H9 (cell line): ENCODE measurements around the gene NAPG. TPM values are rescaled to one million over a fixed set of nuclear protein-coding genes. Genes with fewer than 3 reads are reported as not detected.

ENCODE experiments used
- DNase-seq: peaks from one replicate; pipeline ENCODE4 v3.0.0-alpha.2; 2017
- H2AFZ ChIP-seq: one replicate; pipeline ENCODE4 v1.6.1; 2013; ENCODE audit warnings: mild to moderate bottlenecking, low read length, control low read depth, moderate library complexity
- H2AK5ac ChIP-seq: 2 replicates; pipeline ENCODE4 v1.6.1; 2013; ENCODE audit warnings: low read length, control low read depth, mixed read lengths; ENCODE audit not compliant: insufficient read length
- H2BK120ac ChIP-seq: one replicate; pipeline ENCODE4 v1.6.1; 2013; ENCODE audit warnings: low read depth, mild to moderate bottlenecking, low read length, control low read depth, inconsistent platforms; ENCODE audit not compliant: poor library complexity, severe bottlenecking
- H2BK12ac ChIP-seq: 2 replicates; pipeline ENCODE4 v1.6.1; 2013; ENCODE audit warnings: low read length, control low read depth, mixed read lengths, low read depth; ENCODE audit not compliant: insufficient read length
- H2BK15ac ChIP-seq: 2 replicates; pipeline ENCODE4 v1.6.1; 2013; ENCODE audit warnings: low read depth, low read length, control low read depth
- H2BK20ac ChIP-seq: one replicate; pipeline ENCODE4 v1.6.1; 2013; ENCODE audit warnings: low read depth, mild to moderate bottlenecking, low read length, control low read depth, inconsistent platforms; ENCODE audit not compliant: poor library complexity, severe bottlenecking
- H2BK5ac ChIP-seq: 2 replicates; pipeline ENCODE4 v1.6.1; 2013; ENCODE audit warnings: low read length, control low read depth, mixed read lengths; ENCODE audit not compliant: insufficient read length
- H3K14ac ChIP-seq: 2 replicates; pipeline ENCODE4 v1.6.1; 2013; ENCODE audit warnings: low read length, control low read depth; ENCODE audit not compliant: insufficient read depth
- H3K18ac ChIP-seq: 2 replicates; pipeline ENCODE4 v1.6.1; 2013; ENCODE audit warnings: low read depth, mild to moderate bottlenecking, mixed read lengths, low read length, control low read depth; ENCODE audit not compliant: insufficient read length
- H3K23ac ChIP-seq: 2 replicates; pipeline ENCODE4 v1.6.1; 2013; ENCODE audit warnings: low read length, control low read depth, mixed read lengths, low read depth; ENCODE audit not compliant: insufficient read length
- H3K23me2 ChIP-seq: 2 replicates; pipeline ENCODE4 v1.6.1; 2013; ENCODE audit warnings: low read depth, mild to moderate bottlenecking, mixed read lengths, low read length, control low read depth; ENCODE audit not compliant: insufficient read length, poor library complexity, severe bottlenecking
- H3K27ac ChIP-seq: 2 replicates; pipeline ENCODE4 v1.5.1; 2013; ENCODE audit warnings: low read length, control low read depth, mixed read lengths, low read depth; ENCODE audit not compliant: insufficient read length
- H3K27me3 ChIP-seq: 2 replicates; pipeline ENCODE4 v1.6.1; 2013; ENCODE audit warnings: low read length, control low read depth, inconsistent platforms; ENCODE audit not compliant: insufficient read depth
- H3K4ac ChIP-seq: 2 replicates; pipeline ENCODE4 v1.6.1; 2013; ENCODE audit warnings: low read depth, mild to moderate bottlenecking, control low read depth, inconsistent platforms, low read length, moderate library complexity
- H3K4me1 ChIP-seq: 2 replicates; pipeline ENCODE4 v1.6.1; 2013; ENCODE audit warnings: low read length, control low read depth, inconsistent platforms; ENCODE audit not compliant: insufficient read depth
- H3K4me2 ChIP-seq: 2 replicates; pipeline ENCODE4 v1.6.1; 2013; ENCODE audit warnings: low read length, control low read depth, mixed read lengths; ENCODE audit not compliant: insufficient read length, insufficient read depth
- H3K56ac ChIP-seq: 2 replicates; pipeline ENCODE4 v1.6.1; 2013; ENCODE audit warnings: low read depth, mild to moderate bottlenecking, mixed read lengths, low read length, control low read depth; ENCODE audit not compliant: insufficient read length
- H3K79me1 ChIP-seq: 2 replicates; pipeline ENCODE4 v1.6.1; 2013; ENCODE audit warnings: low read depth, mild to moderate bottlenecking, moderate library complexity, low read length, control low read depth, inconsistent platforms; ENCODE audit not compliant: insufficient read depth, poor library complexity, severe bottlenecking
- H3K79me2 ChIP-seq: 2 replicates; pipeline ENCODE4 v1.6.1; 2013; ENCODE audit warnings: low read length, control low read depth, inconsistent platforms; ENCODE audit not compliant: insufficient read depth
- H3K9ac ChIP-seq: 2 replicates; pipeline ENCODE4 v1.6.1; 2013; ENCODE audit warnings: low read length, control low read depth, mixed read lengths; ENCODE audit not compliant: insufficient read length; ENCODE audit errors: extremely low read depth
- H3K9me3 ChIP-seq: one replicate; pipeline ENCODE4 v1.6.1; 2013; ENCODE audit warnings: low read depth, low read length, inconsistent platforms; ENCODE audit not compliant: control insufficient read depth
- H3T11ph ChIP-seq: one replicate; pipeline ENCODE4 v1.6.1; 2013; ENCODE audit warnings: mild to moderate bottlenecking, low read length, control low read depth, inconsistent platforms
- H4K20me1 ChIP-seq: one replicate; pipeline ENCODE4 v1.6.1; 2013; ENCODE audit not compliant: control insufficient read depth, insufficient read length, insufficient read depth
- H4K5ac ChIP-seq: 2 replicates; pipeline ENCODE4 v1.6.1; 2013; ENCODE audit warnings: low read depth, mild to moderate bottlenecking, mixed read lengths, low read length, control low read depth; ENCODE audit not compliant: insufficient read length
- H4K8ac ChIP-seq: replicated peaks from 2 replicates; pipeline ENCODE4 v1.6.1; 2013; ENCODE audit warnings: low read length, control low read depth, mixed read lengths, low read depth; ENCODE audit not compliant: insufficient read length
- H4K91ac ChIP-seq: 2 replicates; pipeline ENCODE4 v1.6.1; 2013; ENCODE audit warnings: low read depth, mild to moderate bottlenecking, moderate library complexity, mixed read lengths, low read length, control low read depth; ENCODE audit not compliant: insufficient read length
- H3K27ac Mint-ChIP-seq, 3 experiments: 2 replicates in 2 of 3; 3 replicates in 1 of 3; pipeline ENCODE4 v1.8.0; 2020 to 2021; ENCODE audit warnings: mixed read lengths in 3 of 3, mild to moderate bottlenecking in 1 of 3, moderate library complexity in 1 of 3
- H3K27me3 Mint-ChIP-seq: 2 replicates; pipeline ENCODE4 v1.8.0; 2021; ENCODE audit warnings: low read depth, mild to moderate bottlenecking, moderate library complexity, mixed read lengths
- H3K36me3 Mint-ChIP-seq, 3 experiments: 2 replicates in 2 of 3; 3 replicates in 1 of 3; pipeline ENCODE4 v1.8.0; 2020 to 2021; ENCODE audit warnings: low read depth in 3 of 3, mixed read lengths in 3 of 3; ENCODE audit not compliant: insufficient read depth in 1 of 3
- H3K4me1 Mint-ChIP-seq, 2 experiments: 2 replicates each; pipeline ENCODE4 v1.8.0; 2020; ENCODE audit warnings: mixed read lengths in 2 of 2
- H3K4me3 Mint-ChIP-seq, 2 experiments: 2 replicates in 1 of 2; 3 replicates in 1 of 2; pipeline ENCODE4 v1.8.0; 2020 to 2021; ENCODE audit warnings: mild to moderate bottlenecking in 2 of 2, mixed read lengths in 2 of 2, moderate library complexity in 1 of 2
- H3K9me3 Mint-ChIP-seq, 2 experiments: 2 replicates in 1 of 2; 3 replicates in 1 of 2; pipeline ENCODE4 v1.8.0; 2020; ENCODE audit warnings: mild to moderate bottlenecking in 2 of 2, mixed read lengths in 2 of 2, moderate library complexity in 1 of 2
- CTCF ChIP-seq: fragments of 200-600 bp; sonication (generic); conservative IDR thresholded peaks from 3 replicates; pipeline ENCODE4 v1.8.0; 2021; ENCODE audit warnings: antibody characterized with exemption, mild to moderate bottlenecking
- WGBS: extraction: QIAGEN DNeasy Blood & Tissue Kit; methylation state at CpG from one replicate; pipeline ENCODE4 v1.1.7; 2013; ENCODE audit warnings: missing lambda C conversion rate, low lambda C conversion rate, mixed read lengths; ENCODE audit not compliant: insufficient read length; ENCODE audit errors: extremely low coverage; 5-methylcytosine and 5-hydroxymethylcytosine counted together
- total RNA-seq: library from RNA; stranded (reverse); gene quantifications from 2 replicates; pipeline ENCODE4 v1.2.1, GENCODE V29; 2021

Gene NAPG
- total RNA-seq, 1 experiment from 2014 or later = 30.9 TPM

- no peak overlapping the region for H3K27ac ChIP-seq
- H3K9me3 ChIP-seq = no peaks in the 10 kb centered on the region
- WGBS = no CpG with 5 or more reads among the region's 11 CpGs
- H4K91ac ChIP-seq = no peak overlapping the region
- peaks cover 30 to 31% of the 10 kb centered on the region in 2 experiments for H3K4me1 Mint-ChIP-seq
- peaks cover 7 to 14% (median 11%) of the 10 kb centered on the region in 3 experiments; a peak in 5 of 7 replicates for H3K36me3 Mint-ChIP-seq
- H3K79me1 ChIP-seq = no peaks in the 10 kb centered on the region
- no peak overlapping the region for H2BK20ac ChIP-seq
- no peak overlapping the region for H4K8ac ChIP-seq
- H2BK15ac ChIP-seq = no peak overlapping the region
- no peak overlapping the region for H3K18ac ChIP-seq
- H2BK12ac ChIP-seq = no peak overlapping the region
- peak; percentile 48 for DNase-seq
- no peak overlapping the region for H3T11ph ChIP-seq
- peaks cover 47% of the 10 kb centered on the region for H3K27me3 Mint-ChIP-seq
- no peak overlapping the region for H3K4me2 ChIP-seq
- H3K4me1 ChIP-seq = peaks cover 4% of the 10 kb centered on the region
- H3K56ac ChIP-seq = no peak overlapping the region
- H3K23ac ChIP-seq = no peak overlapping the region
- no peaks in the 10 kb centered on the region for H3K79me2 ChIP-seq
- no peak overlapping the region for H4K5ac ChIP-seq
- H3K9me3 Mint-ChIP-seq = peaks cover 2 to 4% of the 10 kb centered on the region in 2 experiments; a peak in 2 of 5 replicates
- no peaks in the 10 kb centered on the region for H4K20me1 ChIP-seq
- TF ChIP-seq CTCF = peak; percentile 35; the same call in 2 of the 3 replicates
- H2AK5ac ChIP-seq = no peak overlapping the region
- H3K4ac ChIP-seq = no peak overlapping the region
- peaks cover 19% of the 10 kb centered on the region for H3K27me3 ChIP-seq
- H2BK5ac ChIP-seq = no peak overlapping the region
- H3K4me3 Mint-ChIP-seq = no peak overlapping the region
- no peak overlapping the region for H3K14ac ChIP-seq
- no peak overlapping the region for H2BK120ac ChIP-seq
- no peak overlapping the region for H3K9ac ChIP-seq
- no peaks in the 10 kb centered on the region for H3K23me2 ChIP-seq
- H2AFZ ChIP-seq = no peak overlapping the region
- H3K27ac Mint-ChIP-seq = no peak overlapping the region
Measured at GRCh38 chr18:10482363-10482984, 43.4 kb upstream of the NAPG start.
